Measurements from ENCODE around the gene PLIN4.

PLIN4 gene

GRCh38 chr19:4511300-4512054, 6.8 kb downstream of the PLIN4 start:
- Histone ChIP-seq H3K27ac (ENCODE audit: low read depth, low read length) (no peak overlapping the region), H3K4me3 (ENCODE audit: low read depth, low read length) (no peak overlapping the region), H3K27me3 (ENCODE audit: insufficient read depth, low read length) (no peaks in the 10 kb centered on the region), H3K36me3 (ENCODE audit: insufficient read depth, low read length) (no peaks in the 10 kb centered on the region), H2AFZ (ENCODE audit: low read length, unreplicated experiment) (no peak overlapping the region), H3K4me1 (ENCODE audit: control insufficient read depth, insufficient read depth, low read length, unreplicated experiment) (peaks cover 5% of the 10 kb centered on the region), H3K79me2 (ENCODE audit: control insufficient read depth, insufficient read depth, low read length, unreplicated experiment) (no peaks in the 10 kb centered on the region)

DNA sequence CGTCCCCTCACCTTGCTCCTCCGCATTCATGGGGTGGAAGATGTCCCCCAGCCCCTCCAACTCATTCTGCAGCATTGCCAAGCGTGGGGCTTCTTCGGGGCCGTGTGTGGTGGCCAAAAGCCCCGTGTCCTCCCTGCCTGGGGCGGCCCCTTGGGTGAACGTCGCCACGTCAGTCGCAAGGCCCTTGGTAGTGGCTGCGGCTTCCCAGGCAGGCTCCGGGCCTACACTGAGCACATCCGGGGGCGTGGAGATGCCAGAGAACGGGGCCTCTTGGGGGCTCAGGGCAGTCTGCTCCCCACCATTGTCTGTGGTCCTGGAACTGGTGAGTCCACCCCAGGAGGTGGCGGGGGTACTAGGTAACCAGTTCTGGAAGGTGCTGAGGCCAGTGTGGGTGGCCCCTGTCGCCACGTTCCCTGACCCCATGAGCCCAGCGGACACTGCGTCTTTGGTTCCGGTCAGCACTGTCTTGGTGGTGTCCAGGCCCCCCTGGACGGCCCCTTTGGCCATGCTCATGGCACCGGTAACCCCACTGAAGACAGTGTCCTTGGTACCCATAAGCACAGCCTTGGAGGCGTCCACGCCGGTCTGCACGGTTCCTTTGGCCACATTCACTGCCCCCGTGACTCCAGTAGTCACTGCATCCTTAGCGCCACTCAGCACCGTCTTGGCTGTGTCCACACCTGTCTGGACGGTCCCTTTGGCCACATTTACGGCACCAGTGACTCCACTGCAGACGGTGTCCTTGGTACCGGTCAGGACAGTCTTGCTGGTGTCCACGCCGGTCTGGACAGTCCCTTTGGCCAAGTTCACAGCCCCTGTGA, 7.6 kb downstream of the PLIN4 start:
- Histone ChIP-seq H3K27ac (ENCODE audit: low read depth, low read length) (no peak overlapping the region), H3K4me1 (ENCODE audit: control insufficient read depth, insufficient read depth, low read length, unreplicated experiment) (peaks cover 8% of the 10 kb centered on the region), H3K79me2 (ENCODE audit: control insufficient read depth, insufficient read depth, low read length, unreplicated experiment) (no peaks in the 10 kb centered on the region), H3K4me3 (ENCODE audit: low read depth, low read length) (no peak overlapping the region), H2AFZ (ENCODE audit: low read length, unreplicated experiment) (no peak overlapping the region), H3K36me3 (ENCODE audit: insufficient read depth, low read length) (no peaks in the 10 kb centered on the region), H3K27me3 (ENCODE audit: insufficient read depth, low read length) (no peaks in the 10 kb centered on the region)

- Histone ChIP-seq H3K4me3 (ENCODE audit: low read depth, low read length) (no peak overlapping the region), H2AFZ (ENCODE audit: low read length, unreplicated experiment) (no peak overlapping the region), H3K27ac (ENCODE audit: low read depth, low read length) (no peak overlapping the region), H3K27me3 (ENCODE audit: insufficient read depth, low read length) (no peaks in the 10 kb centered on the region), H3K79me2 (ENCODE audit: control insufficient read depth, insufficient read depth, low read length, unreplicated experiment) (no peaks in the 10 kb centered on the region), H3K4me1 (ENCODE audit: control insufficient read depth, insufficient read depth, low read length, unreplicated experiment) (peaks cover 8% of the 10 kb centered on the region), H3K36me3 (ENCODE audit: insufficient read depth, low read length) (no peaks in the 10 kb centered on the region)
Measured at GRCh38 chr19:4508698-4509097, 9.6 kb downstream of the PLIN4 start.

GRCh38 chr19:4507804-4508203, 10.5 kb downstream of the PLIN4 start:
- no peaks in the 10 kb centered on the region for H3K36me3 ChIP-seq (ENCODE audit: insufficient read depth, low read length)
- H3K27me3 ChIP-seq (ENCODE audit: insufficient read depth, low read length): no peaks in the 10 kb centered on the region
- peaks cover 8% of the 10 kb centered on the region for H3K4me1 ChIP-seq (ENCODE audit: control insufficient read depth, insufficient read depth, low read length, unreplicated experiment)
- no peaks in the 10 kb centered on the region for H3K79me2 ChIP-seq (ENCODE audit: control insufficient read depth, insufficient read depth, low read length, unreplicated experiment)
- H2AFZ ChIP-seq (ENCODE audit: low read length, unreplicated experiment): no peak overlapping the region
- no peak overlapping the region for H3K27ac ChIP-seq (ENCODE audit: low read depth, low read length)
- no peak overlapping the region for H3K4me3 ChIP-seq (ENCODE audit: low read depth, low read length)

DNA sequence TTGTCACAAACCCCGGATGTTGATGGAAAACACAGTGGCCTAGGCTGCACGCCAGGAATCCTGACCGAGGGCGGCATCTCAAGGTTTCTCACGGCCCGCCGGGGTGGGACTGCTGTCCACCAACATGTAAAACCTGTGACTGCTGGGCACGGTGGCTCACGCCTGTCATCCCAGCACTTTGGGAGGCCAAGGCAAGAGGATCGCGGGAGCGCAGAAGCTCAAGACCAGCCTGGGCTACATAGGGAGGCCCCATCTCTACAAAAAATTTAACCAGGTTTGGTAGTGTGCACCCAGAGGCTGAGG, 11.2 kb downstream of the PLIN4 start:
- H3K27ac ChIP-seq (ENCODE audit: low read depth, low read length): no peak overlapping the region
- H2AFZ ChIP-seq (ENCODE audit: low read length, unreplicated experiment): no peak overlapping the region
- peaks cover 8% of the 10 kb centered on the region for H3K4me1 ChIP-seq (ENCODE audit: control insufficient read depth, insufficient read depth, low read length, unreplicated experiment)
- no peak overlapping the region for H3K4me3 ChIP-seq (ENCODE audit: low read depth, low read length)
- no peaks in the 10 kb centered on the region for H3K36me3 ChIP-seq (ENCODE audit: insufficient read depth, low read length)
- H3K79me2 ChIP-seq (ENCODE audit: control insufficient read depth, insufficient read depth, low read length, unreplicated experiment): no peaks in the 10 kb centered on the region
- H3K27me3 ChIP-seq (ENCODE audit: insufficient read depth, low read length): no peaks in the 10 kb centered on the region

GRCh38 chr19:4506449-4507149, 11.7 kb downstream of the PLIN4 start:
- no peaks in the 10 kb centered on the region for H3K79me2 ChIP-seq (ENCODE audit: control insufficient read depth, insufficient read depth, low read length, unreplicated experiment)
- no peak overlapping the region for H2AFZ ChIP-seq (ENCODE audit: low read length, unreplicated experiment)
- no peaks in the 10 kb centered on the region for H3K27me3 ChIP-seq (ENCODE audit: insufficient read depth, low read length)
- H3K4me3 ChIP-seq (ENCODE audit: low read depth, low read length): no peak overlapping the region
- peaks cover 8% of the 10 kb centered on the region for H3K4me1 ChIP-seq (ENCODE audit: control insufficient read depth, insufficient read depth, low read length, unreplicated experiment)
- peak overlapping the region; percentile 26; the same call in 1 of the 2 replicates for H3K27ac ChIP-seq (ENCODE audit: low read depth, low read length)
- no peaks in the 10 kb centered on the region for H3K36me3 ChIP-seq (ENCODE audit: insufficient read depth, low read length)

DNA sequence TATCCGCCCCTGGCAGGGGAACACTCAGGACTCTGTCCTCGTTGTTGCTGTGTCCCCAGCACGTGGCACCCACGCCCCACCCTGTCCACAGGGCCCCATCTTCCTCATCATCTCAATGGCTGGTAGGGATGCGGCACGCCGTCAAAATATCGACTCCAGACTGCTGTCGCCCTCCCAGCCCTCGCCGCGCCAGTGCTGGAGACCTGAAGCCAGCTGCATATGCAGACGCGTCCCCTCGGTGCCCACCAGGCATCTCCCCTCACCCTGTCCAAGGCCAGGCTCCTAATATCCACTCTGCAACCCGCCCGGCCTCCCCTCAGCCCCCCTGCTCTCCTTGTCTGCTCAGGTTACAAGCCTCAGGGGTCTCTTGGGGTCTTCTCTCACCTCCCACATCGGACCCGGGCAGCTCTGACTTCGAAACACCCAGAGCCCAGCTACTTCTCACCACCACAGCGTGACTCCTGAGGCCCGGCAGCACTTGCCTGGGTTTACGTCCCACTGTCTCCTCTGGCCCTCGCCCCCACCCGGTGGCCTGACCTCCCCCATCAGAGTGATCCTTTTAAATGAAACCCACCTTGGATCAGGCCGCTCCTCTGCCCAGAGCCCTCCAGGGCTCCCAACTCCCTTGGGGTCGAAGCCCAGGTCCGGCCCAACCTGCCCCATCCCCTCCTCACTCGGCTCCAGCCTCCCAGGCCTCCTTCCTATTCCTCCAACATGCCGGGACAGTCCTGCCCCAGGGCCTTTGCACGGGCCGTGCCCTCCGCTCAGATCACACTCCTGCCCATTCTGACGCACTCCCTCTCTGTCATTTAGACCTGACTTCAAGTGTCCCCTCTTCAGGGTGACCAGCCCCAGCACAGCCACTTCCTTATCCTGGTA, 12.5 kb downstream of the PLIN4 start:
- Histone ChIP-seq H3K79me2 (ENCODE audit: control insufficient read depth, insufficient read depth, low read length, unreplicated experiment) (no peaks in the 10 kb centered on the region), H3K4me3 (ENCODE audit: low read depth, low read length) (no peak overlapping the region), H3K27ac (ENCODE audit: low read depth, low read length) (no peak overlapping the region), H2AFZ (ENCODE audit: low read length, unreplicated experiment) (no peak overlapping the region), H3K27me3 (ENCODE audit: insufficient read depth, low read length) (no peaks in the 10 kb centered on the region), H3K4me1 (ENCODE audit: control insufficient read depth, insufficient read depth, low read length, unreplicated experiment) (peaks cover 8% of the 10 kb centered on the region), H3K36me3 (ENCODE audit: insufficient read depth, low read length) (no peaks in the 10 kb centered on the region)

DNA sequence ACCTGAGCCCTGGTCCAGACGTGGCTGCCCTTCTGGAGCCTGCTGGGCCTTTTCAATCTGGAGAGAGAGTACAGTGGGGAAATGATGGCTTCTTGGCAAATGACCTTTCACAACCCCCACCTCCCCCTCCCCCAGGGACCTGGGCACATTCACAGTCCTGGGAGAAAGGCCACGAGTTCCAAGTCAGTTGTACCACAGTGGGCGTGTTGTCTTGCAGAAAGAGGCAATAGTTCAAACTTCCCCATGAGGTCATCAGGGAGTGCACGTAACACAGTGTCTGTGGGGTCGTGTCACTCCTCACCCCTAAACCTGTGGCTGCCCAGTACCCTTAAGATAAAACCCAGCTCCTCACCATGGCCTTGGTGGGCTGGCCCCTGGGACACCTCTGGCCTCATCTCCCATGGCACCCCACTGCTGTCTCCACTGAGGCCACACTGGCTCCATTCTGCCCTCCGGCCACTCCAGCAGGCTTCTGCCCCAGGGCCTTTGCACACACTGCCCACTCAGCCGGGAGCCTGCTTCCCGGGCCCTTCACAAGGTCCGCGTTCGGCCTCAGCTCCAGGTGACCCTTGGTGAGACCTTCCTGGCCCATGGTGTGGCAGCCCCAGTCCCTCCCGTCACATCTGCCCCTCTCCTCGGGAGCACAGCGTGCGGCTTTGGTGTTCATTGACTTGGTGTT, 13.3 kb downstream of the PLIN4 start:
- no peak overlapping the region for H3K27ac ChIP-seq (ENCODE audit: low read depth, low read length)
- H3K79me2 ChIP-seq (ENCODE audit: control insufficient read depth, insufficient read depth, low read length, unreplicated experiment): no peaks in the 10 kb centered on the region
- H3K4me1 ChIP-seq (ENCODE audit: control insufficient read depth, insufficient read depth, low read length, unreplicated experiment): peaks cover 8% of the 10 kb centered on the region
- no peak overlapping the region for H3K4me3 ChIP-seq (ENCODE audit: low read depth, low read length)
- H3K27me3 ChIP-seq (ENCODE audit: insufficient read depth, low read length): no peaks in the 10 kb centered on the region
- no peaks in the 10 kb centered on the region for H3K36me3 ChIP-seq (ENCODE audit: insufficient read depth, low read length)
- no peak overlapping the region for H2AFZ ChIP-seq (ENCODE audit: low read length, unreplicated experiment)

DNA sequence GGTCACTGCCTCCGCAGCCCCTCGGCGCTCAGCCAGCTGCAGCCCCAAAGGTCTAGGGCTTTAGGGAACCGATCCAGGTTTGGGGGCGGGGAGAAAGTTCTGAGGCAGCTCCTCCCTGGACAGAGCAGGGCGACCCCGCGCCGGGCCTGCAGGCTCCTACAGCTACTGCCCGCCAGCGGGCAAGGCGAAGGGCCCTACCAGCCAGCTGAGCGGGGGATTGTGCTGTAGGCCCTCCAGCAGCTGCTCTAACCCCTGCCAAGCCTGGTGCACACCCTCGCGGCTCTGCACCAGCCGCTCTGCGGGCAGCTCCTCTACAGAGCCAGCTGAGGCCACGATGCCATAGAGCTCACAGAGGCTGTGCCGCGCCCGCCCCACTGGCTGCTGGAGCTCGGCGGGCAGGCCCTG, 14.0 kb downstream of the PLIN4 start:
- Histone ChIP-seq H3K4me3 (ENCODE audit: low read depth, low read length) (no peak overlapping the region), H2AFZ (ENCODE audit: low read length, unreplicated experiment) (no peak overlapping the region), H3K36me3 (ENCODE audit: insufficient read depth, low read length) (no peaks in the 10 kb centered on the region), H3K27me3 (ENCODE audit: insufficient read depth, low read length) (no peaks in the 10 kb centered on the region), H3K27ac (ENCODE audit: low read depth, low read length) (no peak overlapping the region), H3K4me1 (ENCODE audit: control insufficient read depth, insufficient read depth, low read length, unreplicated experiment) (peaks cover 8% of the 10 kb centered on the region), H3K79me2 (ENCODE audit: control insufficient read depth, insufficient read depth, low read length, unreplicated experiment) (no peaks in the 10 kb centered on the region)

DNA sequence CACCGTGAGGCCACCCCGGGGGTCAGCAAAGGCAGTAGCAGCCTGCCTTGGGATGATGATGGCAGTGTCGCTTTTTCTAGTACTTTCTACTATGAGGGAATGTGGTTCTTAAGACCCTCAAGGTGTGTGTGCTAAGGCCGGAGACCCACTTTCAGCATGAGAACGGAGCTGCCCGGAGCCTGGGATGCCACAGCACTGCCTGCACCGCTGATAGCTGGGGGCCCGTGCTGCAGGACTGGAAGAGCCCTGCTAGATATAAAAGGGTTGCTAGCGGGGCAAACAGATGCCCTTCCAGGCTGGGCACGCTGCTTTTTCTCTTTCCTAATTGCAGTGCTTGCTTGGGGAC, 14.5 kb downstream of the PLIN4 start:
- Histone ChIP-seq H3K4me1 (ENCODE audit: control insufficient read depth, insufficient read depth, low read length, unreplicated experiment) (peaks cover 8% of the 10 kb centered on the region), H3K79me2 (ENCODE audit: control insufficient read depth, insufficient read depth, low read length, unreplicated experiment) (no peaks in the 10 kb centered on the region), H3K36me3 (ENCODE audit: insufficient read depth, low read length) (no peaks in the 10 kb centered on the region), H2AFZ (ENCODE audit: low read length, unreplicated experiment) (no peak overlapping the region), H3K4me3 (ENCODE audit: low read depth, low read length) (no peak overlapping the region), H3K27me3 (ENCODE audit: insufficient read depth, low read length) (no peaks in the 10 kb centered on the region), H3K27ac (ENCODE audit: low read depth, low read length) (no peak overlapping the region)
